ENCODE results near the gene CR1L.

- TF ChIP-seq CTCF (IDR thresholded peaks at IDR 0.05 in 4 of 5, conservative IDR thresholded peaks at IDR 0.05 in 1 of 5) (no peak), POLR2A (IDR thresholded peaks at IDR 0.05) (no peak)
Measured at GRCh38 chr1:207719234-207719633, 74.3 kb downstream of the CR1L start.

Measured in gastrocnemius medialis (tissue), 4 donors.